Natural killer cell treated with Interleukin-12 subunit alpha and Interleukin-12 subunit beta and Interleukin-15 and Interleukin-18, amount 100 ng/mL, for 72 hours (primary cell): ENCODE data around the gene HRCT1. TPM values are rescaled to one million over a fixed set of nuclear protein-coding genes. Genes with fewer than 3 reads are reported as not detected.
"Not testable (repeated sequence)": the region's sequence is repeated elsewhere in the genome, so short reads cannot be mapped to it uniquely, and the experiment has no call there.

Experiments used
- ATAC-seq, 2 donors: fragments of 150-1000 bp; cut with Tn5 transposase in 1 of 2; sonication (Bioruptor Pico), chemical (Tn5 transposase) in 1 of 2; 2 replicates each; pipeline ENCODE4 v1.10.0; 2021
- DNase-seq: peaks from one replicate; pipeline ENCODE4 v3.0.0; 2022; ENCODE audit warnings: low spot score
- H3K27ac Mint-ChIP-seq, 2 donors: 1 replicate in 1 of 2; 2 replicates in 1 of 2; pipeline ENCODE4 v1.8.0; 2022; ENCODE audit warnings: mixed read lengths in 2 of 2, mild to moderate bottlenecking in 1 of 2, moderate library complexity in 1 of 2
- H3K27me3 Mint-ChIP-seq, 2 donors: 1 replicate in 1 of 2; 2 replicates in 1 of 2; pipeline ENCODE4 v1.8.0; 2022; ENCODE audit warnings: mixed read lengths in 2 of 2
- H3K36me3 Mint-ChIP-seq: one replicate; pipeline ENCODE4 v1.8.0; 2022; ENCODE audit warnings: mixed read lengths
- H3K4me1 Mint-ChIP-seq, 2 donors: 1 replicate in 1 of 2; 2 replicates in 1 of 2; pipeline ENCODE4 v1.8.0; 2022; ENCODE audit warnings: low read depth in 2 of 2, mixed read lengths in 2 of 2, mild to moderate bottlenecking in 1 of 2
- H3K4me3 Mint-ChIP-seq: one replicate; pipeline ENCODE4 v1.8.0; 2022; ENCODE audit warnings: mixed read lengths
- H3K9me3 Mint-ChIP-seq: 2 replicates; pipeline ENCODE4 v1.8.0; 2022; ENCODE audit warnings: mixed read lengths
- total RNA-seq, 2 donors: library from RNA; stranded (reverse); gene quantifications; one replicate each; pipeline ENCODE4 v1.2.3, GENCODE V29; 2022

HRCT1 gene
- total RNA-seq, 2 donors from 2014 or later, result not detected

GRCh38 chr9:35934069-35934468 is 28.1 kb downstream of the HRCT1 start:
- DNase-seq, H3K27me3 Mint-ChIP-seq, H3K36me3 Mint-ChIP-seq, H3K9me3 Mint-ChIP-seq, ATAC-seq, H3K4me3 Mint-ChIP-seq, H3K4me1 Mint-ChIP-seq: not testable (repeated sequence)
- peak overlapping the region in 1 of 2 donors; percentile 68 for H3K27ac Mint-ChIP-seq

- H3K9me3 Mint-ChIP-seq, result no peaks in the 10 kb centered on the region
- H3K4me1 Mint-ChIP-seq, result no peaks in the 10 kb centered on the region
- H3K27ac Mint-ChIP-seq, result no peak overlapping the region
- no peaks in the 10 kb centered on the region for H3K27me3 Mint-ChIP-seq
- no peaks in the 10 kb centered on the region for H3K36me3 Mint-ChIP-seq
- ATAC-seq (no peak), DNase-seq (no peak)
- no peak overlapping the region for H3K4me3 Mint-ChIP-seq
Measured at GRCh38 chr9:35935261-35935660, 29.3 kb downstream of the HRCT1 start.

- no peaks in the 10 kb centered on the region for H3K27me3 Mint-ChIP-seq
- ATAC-seq (no peak), DNase-seq (no peak)
- no peaks in the 10 kb centered on the region for H3K4me1 Mint-ChIP-seq
- H3K27ac Mint-ChIP-seq, result no peak overlapping the region
- H3K4me3 Mint-ChIP-seq, result no peak overlapping the region
- H3K9me3 Mint-ChIP-seq, result no peaks in the 10 kb centered on the region
- no peaks in the 10 kb centered on the region for H3K36me3 Mint-ChIP-seq
Measured at GRCh38 chr9:35935755-35936509, 29.9 kb downstream of the HRCT1 start.

- Mint-ChIP-seq H3K4me3 (no peak overlapping the region), H3K9me3 (no peaks in the 10 kb centered on the region), H3K4me1 (no peaks in the 10 kb centered on the region), H3K36me3 (no peaks in the 10 kb centered on the region), H3K27ac (no peak overlapping the region), H3K27me3 (no peaks in the 10 kb centered on the region)
- DNase-seq, result no peak
- no peak for ATAC-seq
Measured at GRCh38 chr9:35937227-35937626, 31.2 kb downstream of the HRCT1 start.

GRCh38 chr9:35938474-35939356 is 32.7 kb downstream of the HRCT1 start:
- Mint-ChIP-seq H3K4me1 (no peaks in the 10 kb centered on the region), H3K36me3 (no peaks in the 10 kb centered on the region), H3K4me3 (no peak overlapping the region), H3K9me3 (no peaks in the 10 kb centered on the region), H3K27me3 (no peaks in the 10 kb centered on the region), H3K27ac (no peak overlapping the region)
- DNase-seq (no peak), ATAC-seq (no peak)

GRCh38 chr9:35939679-35940250 is 33.8 kb downstream of the HRCT1 start:
- Mint-ChIP-seq H3K27ac (no peak overlapping the region), H3K9me3 (no peaks in the 10 kb centered on the region), H3K27me3 (no peaks in the 10 kb centered on the region), H3K4me3 (no peak overlapping the region), H3K4me1 (no peaks in the 10 kb centered on the region), H3K36me3 (no peaks in the 10 kb centered on the region)
- no peak for DNase-seq
- no peak for ATAC-seq

- Mint-ChIP-seq H3K36me3 (no peaks in the 10 kb centered on the region), H3K4me3 (no peak overlapping the region), H3K27me3 (peaks cover 0 to 2% of the 10 kb centered on the region in 2 donors), H3K9me3 (no peaks in the 10 kb centered on the region), H3K4me1 (peaks cover 3% of the 10 kb centered on the region in 2 donors), H3K27ac (no peak overlapping the region)
- ATAC-seq, result no peak
- no peak for DNase-seq
Measured at GRCh38 chr9:35940458-35941407, 34.7 kb downstream of the HRCT1 start.

GRCh38 chr9:35942286-35942685 is 36.3 kb downstream of the HRCT1 start:
- ATAC-seq (no peak), DNase-seq (no peak)
- Mint-ChIP-seq H3K4me3 (no peak overlapping the region), H3K27ac (no peak overlapping the region), H3K27me3 (peaks cover 0 to 4% of the 10 kb centered on the region in 2 donors), H3K4me1 (peaks cover 4 to 5% of the 10 kb centered on the region in 2 donors), H3K36me3 (no peaks in the 10 kb centered on the region), H3K9me3 (no peaks in the 10 kb centered on the region)

- no peak overlapping the region for H3K27ac Mint-ChIP-seq
- peaks cover 0 to 4% of the 10 kb centered on the region in 2 donors for H3K27me3 Mint-ChIP-seq
- DNase-seq (no peak), ATAC-seq (no peak)
- H3K9me3 Mint-ChIP-seq, result no peaks in the 10 kb centered on the region
- H3K36me3 Mint-ChIP-seq, result no peaks in the 10 kb centered on the region
- peaks cover 4 to 5% of the 10 kb centered on the region in 2 donors for H3K4me1 Mint-ChIP-seq
- no peak overlapping the region for H3K4me3 Mint-ChIP-seq
Measured at GRCh38 chr9:35944173-35944572, 38.2 kb downstream of the HRCT1 start.

- ATAC-seq (no peak), DNase-seq (no peak)
- Mint-ChIP-seq H3K4me3 (no peak overlapping the region), H3K4me1 (peaks cover 4 to 5% of the 10 kb centered on the region in 2 donors), H3K27ac (no peak overlapping the region), H3K27me3 (peaks cover 0 to 6% of the 10 kb centered on the region in 2 donors), H3K9me3 (no peaks in the 10 kb centered on the region), H3K36me3 (no peaks in the 10 kb centered on the region)
Measured at GRCh38 chr9:35944841-35945240, 38.8 kb downstream of the HRCT1 start.

GRCh38 chr9:35945341-35946018 is 39.5 kb downstream of the HRCT1 start:
- Mint-ChIP-seq H3K9me3 (no peaks in the 10 kb centered on the region), H3K27ac (no peak overlapping the region), H3K4me1 (peaks cover 4 to 5% of the 10 kb centered on the region in 2 donors), H3K27me3 (peaks cover 0 to 6% of the 10 kb centered on the region in 2 donors), H3K36me3 (no peaks in the 10 kb centered on the region), H3K4me3 (no peak overlapping the region)
- no peak for DNase-seq
- ATAC-seq, result no peak

- Mint-ChIP-seq H3K4me3 (no peak overlapping the region), H3K27ac (no peak overlapping the region), H3K36me3 (no peaks in the 10 kb centered on the region), H3K9me3 (no peaks in the 10 kb centered on the region), H3K27me3 (peaks cover 10 to 15% of the 10 kb centered on the region in 2 donors), H3K4me1 (peaks cover 4 to 5% of the 10 kb centered on the region in 2 donors)
- ATAC-seq, result no peak
- no peak for DNase-seq
Measured at GRCh38 chr9:35948451-35948850, 42.4 kb downstream of the HRCT1 start.

- Mint-ChIP-seq H3K4me1 (peaks cover 4 to 5% of the 10 kb centered on the region in 2 donors), H3K27ac (no peak overlapping the region), H3K27me3 (peaks cover 10 to 15% of the 10 kb centered on the region in 2 donors), H3K36me3 (no peaks in the 10 kb centered on the region), H3K9me3 (no peaks in the 10 kb centered on the region), H3K4me3 (no peak overlapping the region)
- DNase-seq, result no peak
- no peak for ATAC-seq
Measured at GRCh38 chr9:35948901-35949318, 42.9 kb downstream of the HRCT1 start.
